HEK293 (cell line): Measurements from ENCODE around the gene STARD5.
A peak's percentile ranks its signal among the peaks of the same experiment; 100 is the strongest.

Experiments used
- CTCF ChIP-seq: fragments of 450-650 bp; formaldehyde crosslinking; IDR thresholded peaks from 2 replicates; pipeline ENCODE4 v1.5.1; 2016; ENCODE audit warnings: missing biosample characterization, missing genetic modification characterization
- GLI2 ChIP-seq: fragments of 450-650 bp; formaldehyde crosslinking; IDR thresholded peaks from 2 replicates; pipeline ENCODE4; 2017; ENCODE audit warnings: missing biosample characterization, missing genetic modification characterization, low read depth, borderline replicate concordance
- GLI4 ChIP-seq: fragments of 450-650 bp; formaldehyde crosslinking; IDR thresholded peaks from 2 replicates; pipeline ENCODE4 v1.5.1; 2016; ENCODE audit warnings: missing biosample characterization, missing genetic modification characterization
- HOXC10 ChIP-seq: sonication (generic); formaldehyde crosslinking; IDR thresholded peaks from 2 replicates; pipeline ENCODE4 v1.8.1; 2023; ENCODE audit warnings: mild to moderate bottlenecking, missing genetic modification reagents
- HOXD13 ChIP-seq: sonication (generic); formaldehyde crosslinking; IDR thresholded peaks from 2 replicates; pipeline ENCODE4 v1.8.0; 2022; ENCODE audit warnings: missing genetic modification reagents, borderline replicate concordance
- MYNN ChIP-seq: fragments of 450-650 bp; formaldehyde crosslinking; IDR thresholded peaks from 2 replicates; pipeline ENCODE4 v1.5.1; 2016; ENCODE audit warnings: missing biosample characterization, missing genetic modification characterization, borderline replicate concordance
- PRDM4 ChIP-seq: fragments of 450-650 bp; formaldehyde crosslinking; IDR thresholded peaks from 2 replicates; pipeline ENCODE4 v1.5.1; 2017; ENCODE audit warnings: missing biosample characterization, missing genetic modification characterization
- SALL2 ChIP-seq: fragments of 450-650 bp; formaldehyde crosslinking; IDR thresholded peaks from 2 replicates; pipeline ENCODE4 v1.5.0; 2017; ENCODE audit warnings: missing biosample characterization, mild to moderate bottlenecking, missing genetic modification characterization, borderline replicate concordance
- SP7 ChIP-seq: fragments of 450-650 bp; formaldehyde crosslinking; IDR thresholded peaks from 2 replicates; pipeline ENCODE4 v1.5.1; 2016; ENCODE audit warnings: missing biosample characterization, missing genetic modification characterization
- ZBTB11 ChIP-seq: fragments of 450-650 bp; formaldehyde crosslinking; conservative IDR thresholded peaks from 2 replicates; pipeline ENCODE4 v1.5.1; 2016; ENCODE audit warnings: low read depth, missing biosample characterization, missing genetic modification characterization
- ZBTB48 ChIP-seq: fragments of 450-650 bp; formaldehyde crosslinking; IDR thresholded peaks from 2 replicates; pipeline ENCODE4 v1.5.1; 2016; ENCODE audit warnings: missing biosample characterization, missing genetic modification characterization
- ZBTB8A ChIP-seq: fragments of 450-650 bp; formaldehyde crosslinking; IDR thresholded peaks from 2 replicates; pipeline ENCODE4 v1.5.1; 2016; ENCODE audit warnings: missing biosample characterization, missing genetic modification characterization
- ZNF132 ChIP-seq: fragments of 450-650 bp; formaldehyde crosslinking; IDR thresholded peaks from 2 replicates; pipeline ENCODE4 v1.5.1; 2017; ENCODE audit warnings: missing biosample characterization, missing genetic modification characterization, borderline replicate concordance
- ZNF16 ChIP-seq: fragments of 450-650 bp; formaldehyde crosslinking; IDR thresholded peaks from 2 replicates; pipeline ENCODE4 v1.5.1; 2016; ENCODE audit warnings: low read depth, missing biosample characterization, missing genetic modification characterization
- ZNF341 ChIP-seq: fragments of 450-650 bp; formaldehyde crosslinking; IDR thresholded peaks from 2 replicates; pipeline ENCODE4; 2016; ENCODE audit warnings: low read depth, missing biosample characterization, missing genetic modification characterization
- ZNF423 ChIP-seq: fragments of 450-650 bp; formaldehyde crosslinking; IDR thresholded peaks from 2 replicates; pipeline ENCODE4 v1.5.1; 2016; ENCODE audit warnings: missing biosample characterization, missing genetic modification characterization
- ZNF426 ChIP-seq: fragments of 450-650 bp; formaldehyde crosslinking; IDR thresholded peaks from 2 replicates; pipeline ENCODE4 v1.5.1; 2017; ENCODE audit warnings: missing biosample characterization, missing genetic modification characterization, mild to moderate bottlenecking, inconsistent platforms, moderate library complexity
- ZNF473 ChIP-seq: fragments of 450-650 bp; formaldehyde crosslinking; IDR thresholded peaks from 2 replicates; pipeline ENCODE4 v1.5.1; 2017; ENCODE audit warnings: missing biosample characterization, missing genetic modification characterization
- ZNF560 ChIP-seq: fragments of 450-650 bp; formaldehyde crosslinking; IDR thresholded peaks from 2 replicates; pipeline ENCODE4 v1.5.1; 2017; ENCODE audit warnings: missing biosample characterization, missing genetic modification characterization, borderline replicate concordance
- ZNF624 ChIP-seq: fragments of 450-650 bp; formaldehyde crosslinking; IDR thresholded peaks from 2 replicates; pipeline ENCODE4 v1.5.1; 2017; ENCODE audit warnings: missing biosample characterization, missing genetic modification characterization
- ZNF645 ChIP-seq: fragments of 450-650 bp; formaldehyde crosslinking; IDR thresholded peaks from 2 replicates; pipeline ENCODE4; 2016; ENCODE audit warnings: missing biosample characterization, missing genetic modification characterization
- ZNF658 ChIP-seq: fragments of 450-650 bp; formaldehyde crosslinking; IDR thresholded peaks from 2 replicates; pipeline ENCODE4; 2016; ENCODE audit warnings: missing biosample characterization, missing genetic modification characterization
- ZNF664 ChIP-seq: fragments of 450-650 bp; formaldehyde crosslinking; IDR thresholded peaks from 2 replicates; pipeline ENCODE4 v1.5.1; 2016; ENCODE audit warnings: missing biosample characterization, missing genetic modification characterization
- ZNF791 ChIP-seq: fragments of 450-650 bp; formaldehyde crosslinking; IDR thresholded peaks from 2 replicates; pipeline ENCODE4 v1.5.1; 2016; ENCODE audit warnings: missing biosample characterization, missing genetic modification characterization
- ZSCAN16 ChIP-seq: fragments of 450-650 bp; formaldehyde crosslinking; IDR thresholded peaks from 2 replicates; pipeline ENCODE4 v1.5.1; 2016; ENCODE audit warnings: missing biosample characterization, missing genetic modification characterization
- ZSCAN18 ChIP-seq: fragments of 450-650 bp; formaldehyde crosslinking; IDR thresholded peaks from 2 replicates; pipeline ENCODE4 v1.5.1; 2016; ENCODE audit warnings: missing biosample characterization, missing genetic modification characterization

The STARD5 gene

GRCh38 chr15:81323944-81324881 lies at the start of gene STARD5 (continued):
- TF ChIP-seq GLI4 (tag by site-specific recombination): no peak
- TF ChIP-seq ZNF658: no peak
- no peak for TF ChIP-seq HOXC10 (CRISPR knock-in tag)
- TF ChIP-seq ZNF624: no peak
- TF ChIP-seq SALL2: no peak
- TF ChIP-seq ZBTB8A (tag by site-specific recombination): no peak
- TF ChIP-seq ZBTB48 (tag by site-specific recombination): no peak; the same call in 1 of the 2 replicates
- TF ChIP-seq ZSCAN18 (tag by site-specific recombination): no peak
- TF ChIP-seq ZNF645 (tag by site-specific recombination): no peak
- no peak for TF ChIP-seq PRDM4 (tag by site-specific recombination)
- TF ChIP-seq ZNF664 (tag by site-specific recombination): no peak
- TF ChIP-seq ZNF16: no peak
- no peak for TF ChIP-seq GLI2
- TF ChIP-seq ZSCAN16: no peak
- TF ChIP-seq CTCF: peak; percentile 26; the same call in 1 of the 2 replicates
- TF ChIP-seq ZNF560 (tag by site-specific recombination): no peak
- TF ChIP-seq MYNN (tag by site-specific recombination): no peak
- TF ChIP-seq ZNF132: no peak
- no peak for TF ChIP-seq ZNF423 (tag by site-specific recombination)
- TF ChIP-seq SP7 (tag by site-specific recombination): no peak; the same call in 1 of the 2 replicates
- TF ChIP-seq ZNF341 (tag by site-specific recombination): no peak
- TF ChIP-seq ZBTB11 (tag by site-specific recombination): no peak
- TF ChIP-seq ZNF473 (tag by site-specific recombination): no peak
- TF ChIP-seq ZNF426 (tag by site-specific recombination): no peak
- no peak for TF ChIP-seq ZNF791
- TF ChIP-seq HOXD13 (CRISPR knock-in tag): no peak
